ENCODE data around the gene ABCA7. TPM values are rescaled to one million over a fixed set of nuclear protein-coding genes. Genes with fewer than 3 reads are reported as not detected.

The ABCA7 gene
- total RNA-seq, 2 experiments from 2014 or later = 92.7 to 95.1 TPM

GRCh38 chr19:1040476-1041271 lies 767 bp downstream of the ABCA7 start:
- H3K27ac Mint-ChIP-seq = peak overlapping the region; percentile 90
- ChIA-PET CTCF (interaction anchor here (0.7 to 6.4 kb wide), 8 partner anchors 10 to 185 kb away, joined by 3 to 34 read pairs (median 4); partner anchors contain the start of genes ARHGAP45, CNN2 and RNU6-2), POLR2A (interaction anchor here (0.7 to 7.2 kb wide), 20 partner anchors 12 to 239 kb away, joined by 3 to 134 read pairs (median 5); partner anchors contain the start of genes ARHGAP45, CNN2, RNU6-2 and TMEM259)
- peaks cover 61% of the 10 kb centered on the region for H3K4me1 Mint-ChIP-seq
- DNase-seq = peak; percentile 95
- H3K36me3 Mint-ChIP-seq (ENCODE audit: low read depth) = peaks cover 53% of the 10 kb centered on the region
- H3K9me3 Mint-ChIP-seq = no peaks in the 10 kb centered on the region
- H3K4me3 Mint-ChIP-seq = peak overlapping the region; percentile 97
- no peaks in the 10 kb centered on the region for H3K27me3 Mint-ChIP-seq

GRCh38 chr19:1041272-1041834 lies 1.4 kb downstream of the ABCA7 start:
- H3K4me1 Mint-ChIP-seq = peaks cover 54% of the 10 kb centered on the region
- ChIA-PET CTCF (interaction anchor here (0.7 to 6.4 kb wide), 6 partner anchors 11 to 186 kb away, joined by 3 to 34 read pairs (median 3); partner anchors contain the start of genes ARHGAP45, CNN2 and RNU6-2), POLR2A (interaction anchor here (0.7 to 7.2 kb wide), 11 partner anchors 13 to 240 kb away, joined by 3 to 134 read pairs (median 10); partner anchors contain the start of genes ARHGAP45, CNN2, RNU6-2 and TMEM259)
- H3K4me3 Mint-ChIP-seq = peak overlapping the region; percentile 97
- DNase-seq = no peak
- no peaks in the 10 kb centered on the region for H3K27me3 Mint-ChIP-seq
- peaks cover 50% of the 10 kb centered on the region for H3K36me3 Mint-ChIP-seq (ENCODE audit: low read depth)
- no peaks in the 10 kb centered on the region for H3K9me3 Mint-ChIP-seq
- peak overlapping the region; percentile 90 for H3K27ac Mint-ChIP-seq

GRCh38 chr19:1041835-1042685 lies 2.2 kb downstream of the ABCA7 start:
- CTCF ChIA-PET = interaction anchor here (1.1 to 2.1 kb wide), 2 partner anchors 12 to 151 kb away, joined by 3 to 5 read pairs; no protein-coding TSS in a partner anchor
- no peaks in the 10 kb centered on the region for H3K9me3 Mint-ChIP-seq
- peaks cover 52% of the 10 kb centered on the region for H3K4me1 Mint-ChIP-seq
- POLR2A ChIA-PET = interaction anchor here (0.9 to 7.2 kb wide), 10 partner anchors 10 to 241 kb away, joined by 3 to 134 read pairs (median 14); partner anchors contain the start of genes ARHGAP45, CNN2, RNU6-2 and TMEM259
- DNase-seq = no peak
- no peak overlapping the region for H3K27ac Mint-ChIP-seq
- H3K27me3 Mint-ChIP-seq = no peaks in the 10 kb centered on the region
- H3K4me3 Mint-ChIP-seq = no peak overlapping the region
- H3K36me3 Mint-ChIP-seq (ENCODE audit: low read depth) = peaks cover 51% of the 10 kb centered on the region

GRCh38 chr19:1042689-1043511 lies 3.0 kb downstream of the ABCA7 start:
- Mint-ChIP-seq H3K27ac (no peak overlapping the region), H3K36me3 (ENCODE audit: low read depth) (peaks cover 45% of the 10 kb centered on the region), H3K4me1 (peaks cover 45% of the 10 kb centered on the region), H3K4me3 (no peak overlapping the region), H3K9me3 (no peaks in the 10 kb centered on the region), H3K27me3 (no peaks in the 10 kb centered on the region)
- DNase-seq = no peak
- CTCF ChIA-PET = interaction anchor here (2.1 kb wide), 1 partner anchor 150 kb away, joined by 5 read pairs; no protein-coding TSS in a partner anchor
- POLR2A ChIA-PET = interaction anchor here (0.7 to 1.4 kb wide), 8 partner anchors 11 to 45 kb away, joined by 3 to 7 read pairs (median 3); partner anchors contain the start of genes ARHGAP45 and CNN2

- Mint-ChIP-seq H3K9me3 (no peaks in the 10 kb centered on the region), H3K27ac (peak overlapping the region; percentile 54), H3K36me3 (ENCODE audit: low read depth) (peaks cover 26% of the 10 kb centered on the region), H3K27me3 (no peaks in the 10 kb centered on the region), H3K4me3 (no peak overlapping the region), H3K4me1 (peaks cover 24% of the 10 kb centered on the region)
- DNase-seq = peak; percentile 77
- ChIA-PET POLR2A (interaction anchor here (1.0 kb wide), 1 partner anchor 27 kb away, joined by 3 read pairs; no protein-coding TSS in a partner anchor), CTCF (no interaction called here)
These were observed 5.3 kb downstream of the ABCA7 start for GRCh38 chr19:1045247-1045603.

- H3K9me3 Mint-ChIP-seq = no peaks in the 10 kb centered on the region
- peaks cover 26% of the 10 kb centered on the region for H3K36me3 Mint-ChIP-seq (ENCODE audit: low read depth)
- no peaks in the 10 kb centered on the region for H3K27me3 Mint-ChIP-seq
- no peak overlapping the region for H3K27ac Mint-ChIP-seq
- DNase-seq = no peak
- POLR2A ChIA-PET = interaction anchor here (1.0 to 3.2 kb wide), 3 partner anchors 21 to 26 kb away, joined by 3 to 10 read pairs (median 5); partner anchors contain the start of genes ARHGAP45, RNU6-2 and TMEM259
- CTCF ChIA-PET = no interaction called here
- H3K4me3 Mint-ChIP-seq = no peak overlapping the region
- H3K4me1 Mint-ChIP-seq = peaks cover 18% of the 10 kb centered on the region
These were observed 6.3 kb downstream of the ABCA7 start for GRCh38 chr19:1046117-1046626.

GRCh38 chr19:1046836-1047695 lies 7.2 kb downstream of the ABCA7 start:
- DNase-seq = peak; percentile 69
- CTCF ChIA-PET = no interaction called here
- Mint-ChIP-seq H3K27me3 (no peaks in the 10 kb centered on the region), H3K27ac (no peak overlapping the region), H3K9me3 (no peaks in the 10 kb centered on the region), H3K36me3 (ENCODE audit: low read depth) (peaks cover 30% of the 10 kb centered on the region), H3K4me3 (no peak overlapping the region), H3K4me1 (peaks cover 17% of the 10 kb centered on the region)
- POLR2A ChIA-PET = interaction anchor here (0.6 to 3.2 kb wide), 6 partner anchors 8 to 41 kb away, joined by 3 to 10 read pairs (median 4); partner anchors contain the start of genes ARHGAP45, RNU6-2 and TMEM259

- CTCF ChIA-PET = no interaction called here
- no peaks in the 10 kb centered on the region for H3K9me3 Mint-ChIP-seq
- DNase-seq = no peak
- peaks cover 14% of the 10 kb centered on the region for H3K4me1 Mint-ChIP-seq
- peaks cover 26% of the 10 kb centered on the region for H3K36me3 Mint-ChIP-seq (ENCODE audit: low read depth)
- no peaks in the 10 kb centered on the region for H3K27me3 Mint-ChIP-seq
- POLR2A ChIA-PET = interaction anchor here (0.7 to 3.2 kb wide), 3 partner anchors 9 to 40 kb away, joined by 3 to 10 read pairs (median 3); partner anchors contain the start of gene ARHGAP45
- no peak overlapping the region for H3K4me3 Mint-ChIP-seq
- no peak overlapping the region for H3K27ac Mint-ChIP-seq
These were observed 7.8 kb downstream of the ABCA7 start for GRCh38 chr19:1047696-1048147.

GRCh38 chr19:1049106-1049505 lies 9.2 kb downstream of the ABCA7 start:
- Mint-ChIP-seq H3K4me1 (peaks cover 16% of the 10 kb centered on the region), H3K27me3 (no peaks in the 10 kb centered on the region), H3K4me3 (no peak overlapping the region), H3K9me3 (no peaks in the 10 kb centered on the region), H3K36me3 (ENCODE audit: low read depth) (peaks cover 22% of the 10 kb centered on the region), H3K27ac (no peak overlapping the region)
- ChIA-PET POLR2A (interaction anchor here (0.8 to 3.2 kb wide), 2 partner anchors 18 to 24 kb away, joined by 3 to 10 read pairs; partner anchors contain the start of gene ARHGAP45), CTCF (interaction anchor here (0.6 kb wide), 1 partner anchor 146 kb away, joined by 3 read pairs; no protein-coding TSS in a partner anchor)
- no peak for DNase-seq

GRCh38 chr19:1049800-1050199 lies 9.9 kb downstream of the ABCA7 start:
- H3K4me1 Mint-ChIP-seq = peaks cover 16% of the 10 kb centered on the region
- H3K27ac Mint-ChIP-seq = no peak overlapping the region
- no peaks in the 10 kb centered on the region for H3K9me3 Mint-ChIP-seq
- ChIA-PET CTCF (no interaction called here), POLR2A (interaction anchor here (0.9 kb wide), 1 partner anchor 15 kb away, joined by 3 read pairs; no protein-coding TSS in a partner anchor)
- no peaks in the 10 kb centered on the region for H3K27me3 Mint-ChIP-seq
- no peak for DNase-seq
- peaks cover 17% of the 10 kb centered on the region for H3K36me3 Mint-ChIP-seq (ENCODE audit: low read depth)
- H3K4me3 Mint-ChIP-seq = no peak overlapping the region
